H9 (cell line): ENCODE measurements around the gene CELF4. TPM values are rescaled to one million over a fixed set of nuclear protein-coding genes. Genes with fewer than 3 reads are reported as not detected.

Experiments used
- DNase-seq: peaks from one replicate; pipeline ENCODE4 v3.0.0-alpha.2; 2017
- H2AFZ ChIP-seq: one replicate; pipeline ENCODE4 v1.6.1; 2013; ENCODE audit warnings: mild to moderate bottlenecking, low read length, control low read depth, moderate library complexity
- H2AK5ac ChIP-seq: 2 replicates; pipeline ENCODE4 v1.6.1; 2013; ENCODE audit warnings: low read length, control low read depth, mixed read lengths; ENCODE audit not compliant: insufficient read length
- H2BK120ac ChIP-seq: one replicate; pipeline ENCODE4 v1.6.1; 2013; ENCODE audit warnings: low read depth, mild to moderate bottlenecking, low read length, control low read depth, inconsistent platforms; ENCODE audit not compliant: poor library complexity, severe bottlenecking
- H2BK12ac ChIP-seq: 2 replicates; pipeline ENCODE4 v1.6.1; 2013; ENCODE audit warnings: low read length, control low read depth, mixed read lengths, low read depth; ENCODE audit not compliant: insufficient read length
- H2BK15ac ChIP-seq: 2 replicates; pipeline ENCODE4 v1.6.1; 2013; ENCODE audit warnings: low read depth, low read length, control low read depth
- H2BK20ac ChIP-seq: one replicate; pipeline ENCODE4 v1.6.1; 2013; ENCODE audit warnings: low read depth, mild to moderate bottlenecking, low read length, control low read depth, inconsistent platforms; ENCODE audit not compliant: poor library complexity, severe bottlenecking
- H2BK5ac ChIP-seq: 2 replicates; pipeline ENCODE4 v1.6.1; 2013; ENCODE audit warnings: low read length, control low read depth, mixed read lengths; ENCODE audit not compliant: insufficient read length
- H3K14ac ChIP-seq: 2 replicates; pipeline ENCODE4 v1.6.1; 2013; ENCODE audit warnings: low read length, control low read depth; ENCODE audit not compliant: insufficient read depth
- H3K18ac ChIP-seq: 2 replicates; pipeline ENCODE4 v1.6.1; 2013; ENCODE audit warnings: low read depth, mild to moderate bottlenecking, mixed read lengths, low read length, control low read depth; ENCODE audit not compliant: insufficient read length
- H3K23ac ChIP-seq: 2 replicates; pipeline ENCODE4 v1.6.1; 2013; ENCODE audit warnings: low read length, control low read depth, mixed read lengths, low read depth; ENCODE audit not compliant: insufficient read length
- H3K23me2 ChIP-seq: 2 replicates; pipeline ENCODE4 v1.6.1; 2013; ENCODE audit warnings: low read depth, mild to moderate bottlenecking, mixed read lengths, low read length, control low read depth; ENCODE audit not compliant: insufficient read length, poor library complexity, severe bottlenecking
- H3K27ac ChIP-seq: 2 replicates; pipeline ENCODE4 v1.5.1; 2013; ENCODE audit warnings: low read length, control low read depth, mixed read lengths, low read depth; ENCODE audit not compliant: insufficient read length
- H3K27me3 ChIP-seq: 2 replicates; pipeline ENCODE4 v1.6.1; 2013; ENCODE audit warnings: low read length, control low read depth, inconsistent platforms; ENCODE audit not compliant: insufficient read depth
- H3K4ac ChIP-seq: 2 replicates; pipeline ENCODE4 v1.6.1; 2013; ENCODE audit warnings: low read depth, mild to moderate bottlenecking, control low read depth, inconsistent platforms, low read length, moderate library complexity
- H3K4me1 ChIP-seq: 2 replicates; pipeline ENCODE4 v1.6.1; 2013; ENCODE audit warnings: low read length, control low read depth, inconsistent platforms; ENCODE audit not compliant: insufficient read depth
- H3K4me2 ChIP-seq: 2 replicates; pipeline ENCODE4 v1.6.1; 2013; ENCODE audit warnings: low read length, control low read depth, mixed read lengths; ENCODE audit not compliant: insufficient read length, insufficient read depth
- H3K56ac ChIP-seq: 2 replicates; pipeline ENCODE4 v1.6.1; 2013; ENCODE audit warnings: low read depth, mild to moderate bottlenecking, mixed read lengths, low read length, control low read depth; ENCODE audit not compliant: insufficient read length
- H3K79me1 ChIP-seq: 2 replicates; pipeline ENCODE4 v1.6.1; 2013; ENCODE audit warnings: low read depth, mild to moderate bottlenecking, moderate library complexity, low read length, control low read depth, inconsistent platforms; ENCODE audit not compliant: insufficient read depth, poor library complexity, severe bottlenecking
- H3K79me2 ChIP-seq: 2 replicates; pipeline ENCODE4 v1.6.1; 2013; ENCODE audit warnings: low read length, control low read depth, inconsistent platforms; ENCODE audit not compliant: insufficient read depth
- H3K9ac ChIP-seq: 2 replicates; pipeline ENCODE4 v1.6.1; 2013; ENCODE audit warnings: low read length, control low read depth, mixed read lengths; ENCODE audit not compliant: insufficient read length; ENCODE audit errors: extremely low read depth
- H3K9me3 ChIP-seq: one replicate; pipeline ENCODE4 v1.6.1; 2013; ENCODE audit warnings: low read depth, low read length, inconsistent platforms; ENCODE audit not compliant: control insufficient read depth
- H3T11ph ChIP-seq: one replicate; pipeline ENCODE4 v1.6.1; 2013; ENCODE audit warnings: mild to moderate bottlenecking, low read length, control low read depth, inconsistent platforms
- H4K20me1 ChIP-seq: one replicate; pipeline ENCODE4 v1.6.1; 2013; ENCODE audit not compliant: control insufficient read depth, insufficient read length, insufficient read depth
- H4K5ac ChIP-seq: 2 replicates; pipeline ENCODE4 v1.6.1; 2013; ENCODE audit warnings: low read depth, mild to moderate bottlenecking, mixed read lengths, low read length, control low read depth; ENCODE audit not compliant: insufficient read length
- H4K8ac ChIP-seq: replicated peaks from 2 replicates; pipeline ENCODE4 v1.6.1; 2013; ENCODE audit warnings: low read length, control low read depth, mixed read lengths, low read depth; ENCODE audit not compliant: insufficient read length
- H4K91ac ChIP-seq: 2 replicates; pipeline ENCODE4 v1.6.1; 2013; ENCODE audit warnings: low read depth, mild to moderate bottlenecking, moderate library complexity, mixed read lengths, low read length, control low read depth; ENCODE audit not compliant: insufficient read length
- H3K27ac Mint-ChIP-seq, 3 experiments: 2 replicates in 2 of 3; 3 replicates in 1 of 3; pipeline ENCODE4 v1.8.0; 2020 to 2021; ENCODE audit warnings: mixed read lengths in 3 of 3, mild to moderate bottlenecking in 1 of 3, moderate library complexity in 1 of 3
- H3K27me3 Mint-ChIP-seq: 2 replicates; pipeline ENCODE4 v1.8.0; 2021; ENCODE audit warnings: low read depth, mild to moderate bottlenecking, moderate library complexity, mixed read lengths
- H3K36me3 Mint-ChIP-seq, 3 experiments: 2 replicates in 2 of 3; 3 replicates in 1 of 3; pipeline ENCODE4 v1.8.0; 2020 to 2021; ENCODE audit warnings: low read depth in 3 of 3, mixed read lengths in 3 of 3; ENCODE audit not compliant: insufficient read depth in 1 of 3
- H3K4me1 Mint-ChIP-seq, 2 experiments: 2 replicates each; pipeline ENCODE4 v1.8.0; 2020; ENCODE audit warnings: mixed read lengths in 2 of 2
- H3K4me3 Mint-ChIP-seq, 2 experiments: 2 replicates in 1 of 2; 3 replicates in 1 of 2; pipeline ENCODE4 v1.8.0; 2020 to 2021; ENCODE audit warnings: mild to moderate bottlenecking in 2 of 2, mixed read lengths in 2 of 2, moderate library complexity in 1 of 2
- H3K9me3 Mint-ChIP-seq, 2 experiments: 2 replicates in 1 of 2; 3 replicates in 1 of 2; pipeline ENCODE4 v1.8.0; 2020; ENCODE audit warnings: mild to moderate bottlenecking in 2 of 2, mixed read lengths in 2 of 2, moderate library complexity in 1 of 2
- WGBS: extraction: QIAGEN DNeasy Blood & Tissue Kit; methylation state at CpG from one replicate; pipeline ENCODE4 v1.1.7; 2013; ENCODE audit warnings: missing lambda C conversion rate, low lambda C conversion rate, mixed read lengths; ENCODE audit not compliant: insufficient read length; ENCODE audit errors: extremely low coverage; 5-methylcytosine and 5-hydroxymethylcytosine counted together
- total RNA-seq: library from RNA; stranded (reverse); gene quantifications from 2 replicates; pipeline ENCODE4 v1.2.1, GENCODE V29; 2021
- TF ChIP-seq, protein P1 (sequence below): fragments of 200-600 bp; sonication (generic); conservative IDR thresholded peaks from 3 replicates; pipeline ENCODE4 v1.8.0; 2021; ENCODE audit warnings: antibody characterized with exemption, mild to moderate bottlenecking

The CELF4 gene
- total RNA-seq, 1 experiment from 2014 or later: 1.1 TPM

DNA sequence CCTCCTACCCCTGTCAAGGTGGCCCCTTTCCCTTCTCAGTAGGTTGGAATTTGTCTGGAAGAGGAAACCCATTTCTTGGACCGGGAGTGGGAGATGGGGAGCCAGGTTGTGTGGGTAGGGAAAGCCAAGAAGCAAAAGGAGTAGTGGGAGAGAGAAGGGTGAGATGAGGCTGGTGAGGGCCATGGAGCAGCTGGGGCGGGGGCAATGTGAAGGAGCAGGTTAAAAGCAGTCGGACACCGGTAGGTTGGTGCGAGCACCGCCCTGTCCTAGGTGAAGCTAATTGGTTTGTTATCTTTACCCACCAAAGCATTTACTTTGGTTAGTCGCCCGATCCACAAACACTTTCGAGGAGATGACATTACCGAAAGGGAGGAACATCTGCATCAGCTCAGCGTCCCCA is 306.8 kb downstream of the CELF4 start:
- Mint-ChIP-seq H3K4me1 (peaks cover 2 to 10% of the 10 kb centered on the region in 2 experiments; a peak in 3 of 4 replicates), H3K27ac (no peak overlapping the region), H3K9me3 (no peaks in the 10 kb centered on the region), H3K4me3 (no peak overlapping the region), H3K36me3 (no peaks in the 10 kb centered on the region; a peak in 1 of 7 replicates), H3K27me3 (peaks cover 46% of the 10 kb centered on the region)
- Histone ChIP-seq H3K27ac (no peak overlapping the region), H4K91ac (no peak overlapping the region), H3K23me2 (no peaks in the 10 kb centered on the region), H2BK15ac (no peak overlapping the region), H3K79me2 (no peaks in the 10 kb centered on the region), H3K18ac (no peak overlapping the region), H3K14ac (no peak overlapping the region), H4K5ac (no peak overlapping the region), H3K4me1 (no peaks in the 10 kb centered on the region), H3K23ac (no peak overlapping the region), H3T11ph (no peak overlapping the region), H3K79me1 (no peaks in the 10 kb centered on the region), H2BK5ac (no peak overlapping the region), H3K27me3 (peaks cover 6% of the 10 kb centered on the region), H3K56ac (no peak overlapping the region), H4K8ac (no peak overlapping the region), H3K4me2 (no peak overlapping the region), H2BK120ac (no peak overlapping the region), H3K4ac (no peak overlapping the region), H2BK12ac (no peak overlapping the region), H2BK20ac (no peak overlapping the region), H2AK5ac (no peak overlapping the region), H2AFZ (no peak overlapping the region), H4K20me1 (no peaks in the 10 kb centered on the region), H3K9ac (no peak overlapping the region), H3K9me3 (no peaks in the 10 kb centered on the region)
- no peak for DNase-seq
- TF ChIP-seq, protein P1, sequence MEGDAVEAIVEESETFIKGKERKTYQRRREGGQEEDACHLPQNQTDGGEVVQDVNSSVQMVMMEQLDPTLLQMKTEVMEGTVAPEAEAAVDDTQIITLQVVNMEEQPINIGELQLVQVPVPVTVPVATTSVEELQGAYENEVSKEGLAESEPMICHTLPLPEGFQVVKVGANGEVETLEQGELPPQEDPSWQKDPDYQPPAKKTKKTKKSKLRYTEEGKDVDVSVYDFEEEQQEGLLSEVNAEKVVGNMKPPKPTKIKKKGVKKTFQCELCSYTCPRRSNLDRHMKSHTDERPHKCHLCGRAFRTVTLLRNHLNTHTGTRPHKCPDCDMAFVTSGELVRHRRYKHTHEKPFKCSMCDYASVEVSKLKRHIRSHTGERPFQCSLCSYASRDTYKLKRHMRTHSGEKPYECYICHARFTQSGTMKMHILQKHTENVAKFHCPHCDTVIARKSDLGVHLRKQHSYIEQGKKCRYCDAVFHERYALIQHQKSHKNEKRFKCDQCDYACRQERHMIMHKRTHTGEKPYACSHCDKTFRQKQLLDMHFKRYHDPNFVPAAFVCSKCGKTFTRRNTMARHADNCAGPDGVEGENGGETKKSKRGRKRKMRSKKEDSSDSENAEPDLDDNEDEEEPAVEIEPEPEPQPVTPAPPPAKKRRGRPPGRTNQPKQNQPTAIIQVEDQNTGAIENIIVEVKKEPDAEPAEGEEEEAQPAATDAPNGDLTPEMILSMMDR: no peak
- WGBS: no CpG with 5 or more reads among the region's 11 CpGs
